PFSK-1 (cell line): ENCODE measurements around the gene PCDHGA7.

Experiments
- FOXP2 ChIP-seq: optimal IDR thresholded peaks from 2 replicates; pipeline ENCODE3; 2011; ENCODE audit warnings: borderline replicate concordance, control low read depth, inconsistent platforms; ENCODE audit not compliant: insufficient read depth; ENCODE audit errors: extremely low read length, extremely low read depth
- POLR2AphosphoS5 ChIP-seq: IDR thresholded peaks from 2 replicates; pipeline ENCODE4 v1.6.1; 2012; ENCODE audit warnings: low read depth, mild to moderate bottlenecking, control low read depth, low read length, moderate library complexity
- REST ChIP-seq, 2 experiments: IDR thresholded peaks; 2 replicates each; pipeline versions ENCODE4 v1.6.1 to v1.8.0; 2011 to 2012; ENCODE audit warnings: low read depth in 2 of 2, low read length in 2 of 2, control low read depth in 1 of 2, inconsistent platforms in 1 of 2, mild to moderate bottlenecking in 1 of 2, moderate library complexity in 1 of 2; ENCODE audit not compliant: insufficient read depth in 1 of 2
- SIN3A ChIP-seq: IDR thresholded peaks from 2 replicates; pipeline ENCODE4 v1.6.1; 2012; ENCODE audit warnings: mild to moderate bottlenecking, low read length, moderate library complexity, borderline replicate concordance; ENCODE audit not compliant: insufficient read depth
- TAF1 ChIP-seq: IDR thresholded peaks from 2 replicates; pipeline ENCODE4 v1.6.1; 2012; ENCODE audit warnings: low read length, control low read depth, borderline replicate concordance; ENCODE audit not compliant: insufficient read depth

The PCDHGA7 gene

GRCh38 chr5:141355641-141356040, 26.9 kb upstream of the PCDHGA7 start:
- TF ChIP-seq POLR2AphosphoS5 (no peak), REST (IDR thresholded peaks at IDR 0.05; ENCODE audit: insufficient read depth in 1 of 2, low read depth in 2 of 2, low read length in 2 of 2) (no peak), SIN3A (no peak), FOXP2 (no peak), TAF1 (no peak)

DNA sequence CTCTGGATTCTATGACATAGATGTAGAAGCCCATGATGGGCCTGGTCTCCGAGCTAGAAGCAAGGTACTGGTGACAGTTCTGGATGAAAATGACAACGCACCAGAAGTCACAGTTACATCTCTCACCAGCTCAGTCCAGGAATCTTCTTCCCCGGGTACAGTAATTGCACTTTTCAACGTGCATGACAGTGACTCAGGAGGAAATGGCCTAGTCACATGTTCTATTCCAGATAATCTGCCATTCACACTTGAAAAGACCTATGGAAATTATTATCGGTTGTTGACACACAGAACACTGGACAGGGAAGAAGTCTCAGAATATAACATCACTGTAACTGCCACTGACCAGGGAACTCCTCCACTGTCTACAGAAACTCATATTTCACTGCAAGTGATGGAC, 26.4 kb upstream of the PCDHGA7 start:
- TF ChIP-seq REST (IDR thresholded peaks at IDR 0.05; ENCODE audit: insufficient read depth in 1 of 2, low read depth in 2 of 2, low read length in 2 of 2): no peak
- no peak for TF ChIP-seq TAF1
- no peak for TF ChIP-seq POLR2AphosphoS5
- no peak for TF ChIP-seq FOXP2
- no peak for TF ChIP-seq SIN3A

DNA sequence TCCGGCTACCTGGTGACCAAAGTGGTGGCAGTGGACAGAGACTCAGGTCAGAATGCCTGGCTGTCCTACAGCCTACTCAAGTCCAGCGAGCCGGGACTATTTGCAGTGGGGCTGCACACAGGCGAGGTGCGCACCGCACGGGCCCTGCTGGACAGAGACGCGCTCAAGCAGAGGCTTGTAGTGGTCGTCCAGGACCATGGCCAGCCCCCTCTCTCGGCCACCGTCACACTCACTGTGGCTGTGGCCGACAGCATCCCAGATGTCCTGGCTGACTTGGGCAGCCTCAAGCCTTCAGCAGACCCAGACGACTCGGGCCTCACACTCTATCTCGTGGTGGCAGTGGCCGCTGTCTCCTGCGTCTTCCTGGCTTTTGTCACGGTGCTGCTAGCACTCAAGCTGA, 25.6 kb upstream of the PCDHGA7 start:
- TF ChIP-seq FOXP2 (no peak), POLR2AphosphoS5 (no peak), SIN3A (no peak), REST (IDR thresholded peaks at IDR 0.05; ENCODE audit: insufficient read depth in 1 of 2, low read depth in 2 of 2, low read length in 2 of 2) (peak in 1 of 2 experiments; percentile 53; a peak in 1 of 4 replicates), TAF1 (no peak)

GRCh38 chr5:141359790-141360426, 22.6 kb upstream of the PCDHGA7 start, which contains the start of gene PCDHGB2:
Gene PCDHGB2 (plus strand): TSS chr5:141359994. CDS start chr5:141360136, 142 bp downstream.
- TF ChIP-seq SIN3A: no peak
- no peak for TF ChIP-seq TAF1
- no peak for TF ChIP-seq REST (IDR thresholded peaks at IDR 0.05; ENCODE audit: insufficient read depth in 1 of 2, low read depth in 2 of 2, low read length in 2 of 2)
- TF ChIP-seq FOXP2: no peak
- no peak for TF ChIP-seq POLR2AphosphoS5

GRCh38 chr5:141360685-141361084, 21.9 kb upstream of the PCDHGA7 start:
- TF ChIP-seq FOXP2 (no peak), SIN3A (no peak), TAF1 (no peak), REST (IDR thresholded peaks at IDR 0.05; ENCODE audit: insufficient read depth in 1 of 2, low read depth in 2 of 2, low read length in 2 of 2) (no peak)
